ENCODE measurements around the gene RLF. TPM values are rescaled to one million over a fixed set of nuclear protein-coding genes. Genes with fewer than 3 reads are reported as not detected.
A peak's percentile ranks its signal among the peaks of the same experiment; 100 is the strongest.

RLF gene
- polyA plus RNA-seq, 2 of the 4 experiments (the other 2 are of a cell fraction): 4.7 to 7.9 TPM

- CTCF ChIA-PET: interaction anchor here (0.6 to 1.7 kb wide), 3 partner anchors 91 to 104 kb away, joined by 3 to 4 read pairs (median 3); no protein-coding TSS in a partner anchor
- H3K4me2 ChIP-seq: no peak within 1 kb of the TSS
- no peak for FAIRE-seq
Observed at GRCh38 chr1:40247655-40248054, 86.5 kb downstream of the RLF start, which contains the start of gene TMCO2. TMCO2 (plus strand) TSS chr1:40247937; CDS start chr1:40247994, 57 bp downstream.

DNA sequence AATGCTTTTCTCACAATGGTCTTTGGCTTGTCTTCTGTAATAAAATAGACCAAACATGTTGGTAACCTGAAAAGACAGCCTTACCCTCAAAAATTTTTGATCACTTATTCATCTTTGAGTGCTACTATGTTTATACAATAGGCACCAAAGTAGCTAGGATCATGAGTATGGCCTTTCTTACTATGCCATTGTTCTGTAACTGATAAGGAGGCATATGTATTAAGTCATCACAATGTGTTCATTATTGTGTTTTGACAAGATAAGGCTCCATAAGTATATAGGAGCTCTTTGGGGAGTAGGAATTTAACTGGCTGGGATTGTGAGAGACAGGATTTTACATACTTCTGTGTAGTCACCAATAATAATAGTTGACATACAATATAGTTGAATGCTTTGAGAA, 87.2 kb downstream of the RLF start:
- DNase-seq (ENCODE audit: low read depth in 1 of 2, low spot score in 1 of 2): no peak
- no peak for FAIRE-seq
- TF ChIP-seq GATA3 (IDR thresholded peaks at IDR 0.05; ENCODE audit: borderline replicate concordance) (no peak), ESRRA (IDR thresholded peaks at IDR 0.05; ENCODE audit: borderline replicate concordance, low read length) (no peak), HEYL (CRISPR knock-in tag; IDR thresholded peaks at IDR 0.05) (no peak)

More at GRCh38 chr1:40247655-40248054, 86.5 kb downstream of the RLF start, which contains the start of gene TMCO2:
- Histone ChIP-seq H3K27ac (no peak within 1 kb of the TSS), H3K4me1 (no peaks in the 10 kb centered on the region), H3K9me3 (no peaks in the 10 kb centered on the region), H3K4me3 (no peak within 1 kb of the TSS)
- TF ChIP-seq, protein P1, sequence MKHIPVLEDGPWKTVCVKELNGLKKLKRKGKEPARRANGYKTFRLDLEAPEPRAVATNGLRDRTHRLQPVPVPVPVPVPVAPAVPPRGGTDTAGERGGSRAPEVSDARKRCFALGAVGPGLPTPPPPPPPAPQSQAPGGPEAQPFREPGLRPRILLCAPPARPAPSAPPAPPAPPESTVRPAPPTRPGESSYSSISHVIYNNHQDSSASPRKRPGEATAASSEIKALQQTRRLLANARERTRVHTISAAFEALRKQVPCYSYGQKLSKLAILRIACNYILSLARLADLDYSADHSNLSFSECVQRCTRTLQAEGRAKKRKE (CRISPR knock-in tag; IDR thresholded peaks at IDR 0.05; ENCODE audit: low read depth): no peak
- TF ChIP-seq RARB (CRISPR knock-in tag; IDR thresholded peaks at IDR 0.05) (no peak), FOSL2 (IDR thresholded peaks at IDR 0.05) (no peak), FOSL2 (CRISPR knock-in tag; IDR thresholded peaks at IDR 0.05) (no peak), ZSCAN20 (CRISPR knock-in tag; IDR thresholded peaks at IDR 0.05) (no peak)
- POLR2A ChIA-PET: no interaction called here
- ATAC-seq (no peak), DNase-seq (ENCODE audit: low read depth in 1 of 2, low spot score in 1 of 2) (peak in 1 of 2 experiments; percentile 7)
- WGBS (ENCODE audit: missing lambda C conversion rate): 6% methylated on average over 1 of the region's 1 CpG

GRCh38 chr1:40251456-40251855, 90.3 kb downstream of the RLF start:
- WGBS (ENCODE audit: missing lambda C conversion rate): 65% methylated on average over 4 of the region's 4 CpGs
- ATAC-seq (no peak), FAIRE-seq (no peak), DNase-seq (ENCODE audit: low read depth in 1 of 2, low spot score in 1 of 2) (no peak)
- Histone ChIP-seq H3K4me3 (no peak overlapping the region), H3K27ac (no peak overlapping the region), H3K4me2 (no peak overlapping the region), H3K9me3 (no peaks in the 10 kb centered on the region), H3K4me1 (0 out of 3 replicates have a peak, but pooled peaks cover under 1% of the 10 kb centered on the region)
- TF ChIP-seq, protein P2, sequence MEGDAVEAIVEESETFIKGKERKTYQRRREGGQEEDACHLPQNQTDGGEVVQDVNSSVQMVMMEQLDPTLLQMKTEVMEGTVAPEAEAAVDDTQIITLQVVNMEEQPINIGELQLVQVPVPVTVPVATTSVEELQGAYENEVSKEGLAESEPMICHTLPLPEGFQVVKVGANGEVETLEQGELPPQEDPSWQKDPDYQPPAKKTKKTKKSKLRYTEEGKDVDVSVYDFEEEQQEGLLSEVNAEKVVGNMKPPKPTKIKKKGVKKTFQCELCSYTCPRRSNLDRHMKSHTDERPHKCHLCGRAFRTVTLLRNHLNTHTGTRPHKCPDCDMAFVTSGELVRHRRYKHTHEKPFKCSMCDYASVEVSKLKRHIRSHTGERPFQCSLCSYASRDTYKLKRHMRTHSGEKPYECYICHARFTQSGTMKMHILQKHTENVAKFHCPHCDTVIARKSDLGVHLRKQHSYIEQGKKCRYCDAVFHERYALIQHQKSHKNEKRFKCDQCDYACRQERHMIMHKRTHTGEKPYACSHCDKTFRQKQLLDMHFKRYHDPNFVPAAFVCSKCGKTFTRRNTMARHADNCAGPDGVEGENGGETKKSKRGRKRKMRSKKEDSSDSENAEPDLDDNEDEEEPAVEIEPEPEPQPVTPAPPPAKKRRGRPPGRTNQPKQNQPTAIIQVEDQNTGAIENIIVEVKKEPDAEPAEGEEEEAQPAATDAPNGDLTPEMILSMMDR (IDR thresholded peaks at IDR 0.05): no peak
- no peak for TF ChIP-seq FOSL2 (IDR thresholded peaks at IDR 0.05)
- TF ChIP-seq FOSL2 (CRISPR knock-in tag; IDR thresholded peaks at IDR 0.05): no peak
- no peak for TF ChIP-seq TP53 (CRISPR knock-in tag; IDR thresholded peaks at IDR 0.05)
- no peak for TF ChIP-seq RNF2 (IDR thresholded peaks at IDR 0.05; ENCODE audit: borderline replicate concordance, low read depth)
- ChIA-PET POLR2A (no interaction called here), CTCF (interaction anchor here (1.2 kb wide), 1 partner anchor 14 kb away, joined by 4 read pairs; no protein-coding TSS in a partner anchor)

More for the DNA sequence above, 87.2 kb downstream of the RLF start:
- no peak overlapping the region for H3K27ac ChIP-seq
- H3K4me3 ChIP-seq: no peak overlapping the region
- no peak overlapping the region for H3K4me2 ChIP-seq
- ATAC-seq: no peak
- ChIA-PET POLR2A (no interaction called here), CTCF (interaction anchor here (1.0 to 1.7 kb wide), 2 partner anchors 90 to 105 kb away, joined by 3 to 4 read pairs; no protein-coding TSS in a partner anchor)
- H3K9me3 ChIP-seq: no peaks in the 10 kb centered on the region
- H3K4me1 ChIP-seq: no peaks in the 10 kb centered on the region

DNA sequence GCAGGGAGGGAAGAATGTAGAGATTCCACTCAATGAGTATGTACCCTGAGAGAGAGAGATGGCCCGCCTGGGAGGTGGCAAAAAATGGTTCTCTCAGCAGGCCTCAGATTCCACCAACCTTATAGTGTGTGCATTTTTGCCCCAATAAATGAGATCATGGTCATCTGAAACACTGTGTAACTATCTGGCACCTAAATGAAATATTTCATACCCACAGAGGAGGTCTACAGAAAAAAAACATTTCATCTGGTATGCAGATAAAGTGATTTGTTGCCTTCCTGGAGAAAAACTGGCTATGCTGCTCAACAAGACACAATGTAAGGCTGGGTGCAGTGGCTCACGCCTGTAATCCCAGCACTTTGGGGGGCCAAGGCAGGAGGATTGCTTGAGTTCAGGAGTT, 91.4 kb downstream of the RLF start:
- POLR2A ChIA-PET: no interaction called here
- no peak for ATAC-seq
- Histone ChIP-seq H3K4me1 (0 out of 3 replicates have a peak, but pooled peaks cover 4% of the 10 kb centered on the region), H3K27ac (no peak overlapping the region), H3K4me2 (no peak overlapping the region), H3K4me3 (no peak overlapping the region), H3K9me3 (no peaks in the 10 kb centered on the region)
- 81% methylated on average over 2 of the region's 2 CpGs for WGBS (ENCODE audit: missing lambda C conversion rate)
- DNase-seq (ENCODE audit: low read depth in 1 of 2, low spot score in 1 of 2): no peak
- CTCF ChIA-PET: no interaction called here
- TF ChIP-seq BHLHE40 (IDR thresholded peaks at IDR 0.05; ENCODE audit: low read depth, low read length): no peak
- no peak for FAIRE-seq

- H3K4me2 ChIP-seq: no peak overlapping the region
- no peak overlapping the region for H3K4me3 ChIP-seq
- ChIA-PET CTCF (no interaction called here), POLR2A (no interaction called here)
- ATAC-seq (no peak), FAIRE-seq (no peak), DNase-seq (ENCODE audit: low read depth in 1 of 2, low spot score in 1 of 2) (no peak)
- H3K4me1 ChIP-seq: 0 out of 3 replicates have a peak, but pooled peaks cover 4% of the 10 kb centered on the region
- TF ChIP-seq RFX5 (IDR thresholded peaks at IDR 0.05) (no peak), HOXB5 (CRISPR knock-in tag; IDR thresholded peaks at IDR 0.05) (no peak), RAD21 (conservative IDR thresholded peaks at IDR 0.05 in 1 of 2, IDR thresholded peaks at IDR 0.05 in 1 of 2) (no peak), MYC (IDR thresholded peaks at IDR 0.05; ENCODE audit: borderline replicate concordance, low read length) (no peak), JUN (IDR thresholded peaks at IDR 0.05) (no peak), SREBF2 (IDR thresholded peaks at IDR 0.05) (no peak), FOSB (CRISPR knock-in tag; IDR thresholded peaks at IDR 0.05) (no peak), TP53 (CRISPR knock-in tag; IDR thresholded peaks at IDR 0.05) (no peak), TFCP2L1 (CRISPR knock-in tag; IDR thresholded peaks at IDR 0.05) (no peak), HEYL (CRISPR knock-in tag; IDR thresholded peaks at IDR 0.05) (no peak), HOXA7 (CRISPR knock-in tag; IDR thresholded peaks at IDR 0.05) (no peak), SMC3 (IDR thresholded peaks at IDR 0.05) (no peak)
- TF ChIP-seq, protein P3, sequence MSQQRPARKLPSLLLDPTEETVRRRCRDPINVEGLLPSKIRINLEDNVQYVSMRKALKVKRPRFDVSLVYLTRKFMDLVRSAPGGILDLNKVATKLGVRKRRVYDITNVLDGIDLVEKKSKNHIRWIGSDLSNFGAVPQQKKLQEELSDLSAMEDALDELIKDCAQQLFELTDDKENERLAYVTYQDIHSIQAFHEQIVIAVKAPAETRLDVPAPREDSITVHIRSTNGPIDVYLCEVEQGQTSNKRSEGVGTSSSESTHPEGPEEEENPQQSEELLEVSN (IDR thresholded peaks at IDR 0.05; ENCODE audit: borderline replicate concordance, low read depth): no peak
- H3K9me3 ChIP-seq: no peaks in the 10 kb centered on the region
- no peak overlapping the region for H3K27ac ChIP-seq
Observed at GRCh38 chr1:40255231-40255630, 94.0 kb downstream of the RLF start.
